BLaER1 treated with 17β-estradiol and CSF1 and Interleukin-3, amounts not matched to agents 10 nM and 100 nM (cell line): ENCODE data around the gene GFRA3.
A peak's percentile ranks its signal among the peaks of the same experiment; 100 is the strongest.
"Not testable (repeated sequence)": the region's sequence is repeated elsewhere in the genome, so short reads cannot be mapped to it uniquely, and the experiment has no call there.

Source experiments
- H3K27ac ChIP-seq, 11 experiments: shearing (Covaris generic); formaldehyde crosslinking; 2 replicates each; pipeline ENCODE4 v1.8.1; 2022
- H3K27me3 ChIP-seq, 11 experiments: shearing (Covaris generic); formaldehyde crosslinking; 2 replicates each; pipeline ENCODE4 v1.8.1; 2022
- H3K36me3 ChIP-seq, 11 experiments: shearing (Covaris generic); formaldehyde crosslinking; 2 replicates each; pipeline ENCODE4 v1.8.1; 2022
- H3K4me1 ChIP-seq, 10 experiments: shearing (Covaris generic); formaldehyde crosslinking; 2 replicates each; pipeline ENCODE4 v1.8.1; 2022
- H3K4me2 ChIP-seq, 11 experiments: shearing (Covaris generic); formaldehyde crosslinking; 2 replicates each; pipeline ENCODE4 v1.8.1; 2022
- H3K4me3 ChIP-seq, 10 experiments: shearing (Covaris generic); formaldehyde crosslinking; 2 replicates each; pipeline ENCODE4 v1.8.1; 2022
- H3K9ac ChIP-seq, 11 experiments: shearing (Covaris generic); formaldehyde crosslinking; 2 replicates each; pipeline ENCODE4 v1.8.1; 2022
- H3K9me3 ChIP-seq, 11 experiments: shearing (Covaris generic); formaldehyde crosslinking; replicated peaks in 1 of 11; 2 replicates each; pipeline ENCODE4 v1.8.1; 2022
- H4K20me1 ChIP-seq, 11 experiments: shearing (Covaris generic); formaldehyde crosslinking; 2 replicates each; pipeline ENCODE4 v1.8.1; 2022
- Cebpa-rat ChIP-seq, 11 experiments: shearing (Covaris generic); IDR thresholded peaks; 2 replicates each; pipeline ENCODE4 v1.8.1; 2022

GFRA3 gene

GRCh38 chr5:138274189-138274853 lies at the start of gene GFRA3:
GFRA3 (minus strand) TSS chr5:138274621; CDS start chr5:138274424, 197 bp downstream.
- peak within 1 kb of the TSS; percentile 51 to 79 (median 66) for H3K4me2 ChIP-seq
- H3K4me3 ChIP-seq: peak within 1 kb of the TSS in 9 of 10 experiments; percentile 14 to 63 (median 39); a peak in 15 of 20 replicates
- TF ChIP-seq Cebpa-rat (IDR thresholded peaks at IDR 0.05): no peak
- peaks cover 0 to 7% (median 4%) of the 10 kb centered on the region in 10 experiments; a peak in 9 of 20 replicates for H3K4me1 ChIP-seq
- no peak within 1 kb of the TSS for H3K27ac ChIP-seq
- H3K9ac ChIP-seq: peak within 1 kb of the TSS in 3 of 11 experiments; percentile 9 to 22 (median 13); a peak in 2 of 22 replicates
- no peaks in the 10 kb centered on the region; a peak in 1 of 22 replicates for H4K20me1 ChIP-seq
- no peaks in the 10 kb centered on the region for H3K9me3 ChIP-seq
- peaks cover 33 to 43% (median 39%) of the 10 kb centered on the region in 11 experiments for H3K27me3 ChIP-seq
- H3K36me3 ChIP-seq: no peaks in the 10 kb centered on the region

- H3K9me3 ChIP-seq, H4K20me1 ChIP-seq, H3K27me3 ChIP-seq, H3K9ac ChIP-seq, H3K4me1 ChIP-seq, H3K4me3 ChIP-seq, H3K4me2 ChIP-seq, H3K27ac ChIP-seq: not testable (repeated sequence)
- H3K36me3 ChIP-seq: peaks cover 0 to 68% (median 47%) of the 10 kb centered on the region in 11 experiments; a peak in 20 of 22 replicates
Observed at GRCh38 chr5:138318211-138318610, 43.8 kb upstream of the GFRA3 start.

DNA sequence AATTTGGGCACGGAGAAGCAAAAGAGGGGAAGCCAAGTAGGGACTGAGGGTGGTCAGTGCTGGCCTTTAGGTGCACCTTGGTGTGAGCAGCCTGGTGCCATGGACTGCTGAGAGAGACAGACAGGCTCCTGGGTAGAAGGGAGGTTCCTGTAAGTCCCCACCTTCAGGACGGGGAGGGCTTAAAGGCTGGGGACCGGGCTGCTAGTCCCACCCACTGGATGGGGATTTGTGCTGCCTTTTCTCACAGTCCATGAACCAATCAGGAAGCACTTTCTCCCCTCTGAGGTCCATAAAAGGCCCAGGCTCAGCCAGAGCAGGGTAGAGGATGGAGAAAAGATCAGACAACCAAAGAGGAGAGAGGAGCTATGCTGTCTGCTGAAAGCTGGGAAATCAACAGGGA lies 41.9 kb upstream of the GFRA3 start:
- no peak overlapping the region for H3K27ac ChIP-seq
- H4K20me1 ChIP-seq: no peaks in the 10 kb centered on the region
- no peak overlapping the region for H3K4me3 ChIP-seq
- H3K4me1 ChIP-seq: no peaks in the 10 kb centered on the region
- H3K9ac ChIP-seq: no peak overlapping the region
- no peak for TF ChIP-seq Cebpa-rat (IDR thresholded peaks at IDR 0.05)
- peaks cover 0 to 75% (median 62%) of the 10 kb centered on the region in 11 experiments; a peak in 20 of 22 replicates for H3K36me3 ChIP-seq
- H3K4me2 ChIP-seq: no peak overlapping the region
- no peaks in the 10 kb centered on the region for H3K27me3 ChIP-seq
- no peaks in the 10 kb centered on the region for H3K9me3 ChIP-seq

DNA sequence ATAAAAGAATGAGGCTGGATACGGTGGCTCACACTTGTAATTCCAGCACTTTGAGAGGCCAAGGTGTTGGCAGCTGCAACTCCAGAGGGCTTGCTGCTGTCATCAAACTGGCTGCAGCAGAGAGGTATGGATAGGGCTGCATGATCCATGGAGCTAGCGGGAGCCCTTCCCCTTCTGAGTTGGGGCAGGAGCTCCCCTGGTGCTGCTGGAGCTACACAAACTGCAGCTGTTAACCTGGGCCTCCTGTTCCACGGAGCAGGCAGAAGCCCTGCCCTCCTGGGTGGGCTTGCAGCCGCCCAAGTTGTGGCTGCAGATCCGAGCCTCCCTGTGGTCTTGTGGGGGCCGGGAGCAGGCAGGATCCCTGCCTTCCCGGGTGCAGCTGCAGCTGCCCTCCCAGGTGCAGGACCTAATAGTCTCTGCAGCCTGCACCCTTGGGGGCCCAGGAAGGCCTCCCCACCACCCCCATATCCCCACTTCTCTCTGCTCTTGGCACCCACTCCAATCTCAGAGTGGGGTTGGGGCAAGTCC lies 41.4 kb upstream of the GFRA3 start:
- H3K9ac ChIP-seq: 0 out of 22 replicates have a peak overlapping the region, but pooled peaks of 1 of the 11 experiments have one; percentile 23
- peaks cover 0 to 79% (median 65%) of the 10 kb centered on the region in 11 experiments; a peak in 20 of 22 replicates for H3K36me3 ChIP-seq
- no peak overlapping the region for H3K4me3 ChIP-seq
- TF ChIP-seq Cebpa-rat (IDR thresholded peaks at IDR 0.05): no peak
- no peaks in the 10 kb centered on the region for H3K9me3 ChIP-seq
- no peak overlapping the region for H3K4me2 ChIP-seq
- H3K27me3 ChIP-seq: no peaks in the 10 kb centered on the region
- no peaks in the 10 kb centered on the region for H4K20me1 ChIP-seq
- no peak overlapping the region for H3K27ac ChIP-seq
- H3K4me1 ChIP-seq: no peaks in the 10 kb centered on the region

GRCh38 chr5:138305797-138306196 lies 31.4 kb upstream of the GFRA3 start:
- no peaks in the 10 kb centered on the region for H3K4me1 ChIP-seq
- no peak overlapping the region for H3K4me3 ChIP-seq
- no peaks in the 10 kb centered on the region for H4K20me1 ChIP-seq
- no peaks in the 10 kb centered on the region for H3K9me3 ChIP-seq
- no peak overlapping the region for H3K27ac ChIP-seq
- no peaks in the 10 kb centered on the region for H3K27me3 ChIP-seq
- H3K9ac ChIP-seq: no peak overlapping the region
- H3K36me3 ChIP-seq: peaks cover 0 to 56% (median 15%) of the 10 kb centered on the region in 11 experiments; a peak in 9 of 22 replicates
- TF ChIP-seq Cebpa-rat (IDR thresholded peaks at IDR 0.05): no peak
- H3K4me2 ChIP-seq: no peak overlapping the region

GRCh38 chr5:138303372-138303771 lies 29.0 kb upstream of the GFRA3 start:
- H3K9ac ChIP-seq: no peak overlapping the region
- H3K4me2 ChIP-seq: no peak overlapping the region
- no peaks in the 10 kb centered on the region for H3K4me1 ChIP-seq
- no peak overlapping the region for H3K27ac ChIP-seq
- no peaks in the 10 kb centered on the region; a peak in 1 of 22 replicates for H4K20me1 ChIP-seq
- TF ChIP-seq Cebpa-rat (IDR thresholded peaks at IDR 0.05): no peak
- H3K4me3 ChIP-seq: no peak overlapping the region
- peaks cover 0 to 42% (median 10%) of the 10 kb centered on the region in 11 experiments; a peak in 8 of 22 replicates for H3K36me3 ChIP-seq
- no peaks in the 10 kb centered on the region for H3K27me3 ChIP-seq
- no peaks in the 10 kb centered on the region for H3K9me3 ChIP-seq

GRCh38 chr5:138289296-138289695 lies 14.9 kb upstream of the GFRA3 start:
- Histone ChIP-seq H3K27me3 (no peaks in the 10 kb centered on the region), H4K20me1 (no peaks in the 10 kb centered on the region), H3K36me3 (peaks cover 0 to 90% (median 57%) of the 10 kb centered on the region in 11 experiments; a peak in 20 of 22 replicates), H3K4me3 (no peak overlapping the region), H3K9ac (no peak overlapping the region), H3K4me2 (no peak overlapping the region), H3K27ac (no peak overlapping the region), H3K9me3 (no peaks in the 10 kb centered on the region), H3K4me1 (peaks cover 0 to 16% (median 6%) of the 10 kb centered on the region in 10 experiments; a peak in 11 of 20 replicates)
- no peak for TF ChIP-seq Cebpa-rat (IDR thresholded peaks at IDR 0.05)

GRCh38 chr5:138287246-138287645 lies 12.8 kb upstream of the GFRA3 start:
- Histone ChIP-seq H3K4me3 (no peak overlapping the region), H3K9me3 (no peaks in the 10 kb centered on the region), H3K36me3 (peaks cover 0 to 78% (median 61%) of the 10 kb centered on the region in 11 experiments; a peak in 20 of 22 replicates), H3K27ac (peak overlapping the region in 2 of 11 experiments; percentile 33 to 42; a peak in 3 of 22 replicates), H3K4me2 (peak overlapping the region in 5 of 11 experiments; percentile 21 to 57 (median 35); a peak in 9 of 22 replicates), H3K27me3 (no peaks in the 10 kb centered on the region), H4K20me1 (no peaks in the 10 kb centered on the region), H3K4me1 (peaks cover 0 to 16% (median 6%) of the 10 kb centered on the region in 10 experiments; a peak in 11 of 20 replicates), H3K9ac (no peak overlapping the region)
- no peak for TF ChIP-seq Cebpa-rat (IDR thresholded peaks at IDR 0.05)

- H3K27me3 ChIP-seq: no peaks in the 10 kb centered on the region
- H3K4me1 ChIP-seq: peaks cover 0 to 14% (median 6%) of the 10 kb centered on the region in 10 experiments; a peak in 11 of 20 replicates
- no peaks in the 10 kb centered on the region for H4K20me1 ChIP-seq
- no peaks in the 10 kb centered on the region for H3K9me3 ChIP-seq
- H3K9ac ChIP-seq: no peak overlapping the region
- no peak overlapping the region for H3K4me2 ChIP-seq
- no peak overlapping the region for H3K4me3 ChIP-seq
- H3K36me3 ChIP-seq: peaks cover 0 to 44% (median 37%) of the 10 kb centered on the region in 11 experiments; a peak in 20 of 22 replicates
- H3K27ac ChIP-seq: no peak overlapping the region
- no peak for TF ChIP-seq Cebpa-rat (IDR thresholded peaks at IDR 0.05)
Observed at GRCh38 chr5:138282920-138283742, 8.7 kb upstream of the GFRA3 start.
